SK-N-MC (cell line): ENCODE results near the gene FAAP20.

Experiments
- EZH2 ChIP-seq: fragments of 200-600 bp; sonication (generic); IDR thresholded peaks from one replicate; pipeline ENCODE4 v1.6.1; 2017; ENCODE audit warnings: antibody characterized with exemption
- POLR2AphosphoS5 ChIP-seq: IDR thresholded peaks from 2 replicates; pipeline ENCODE4 v1.6.1; 2012; ENCODE audit warnings: mild to moderate bottlenecking, low read depth, low read length, borderline replicate concordance

DNA sequence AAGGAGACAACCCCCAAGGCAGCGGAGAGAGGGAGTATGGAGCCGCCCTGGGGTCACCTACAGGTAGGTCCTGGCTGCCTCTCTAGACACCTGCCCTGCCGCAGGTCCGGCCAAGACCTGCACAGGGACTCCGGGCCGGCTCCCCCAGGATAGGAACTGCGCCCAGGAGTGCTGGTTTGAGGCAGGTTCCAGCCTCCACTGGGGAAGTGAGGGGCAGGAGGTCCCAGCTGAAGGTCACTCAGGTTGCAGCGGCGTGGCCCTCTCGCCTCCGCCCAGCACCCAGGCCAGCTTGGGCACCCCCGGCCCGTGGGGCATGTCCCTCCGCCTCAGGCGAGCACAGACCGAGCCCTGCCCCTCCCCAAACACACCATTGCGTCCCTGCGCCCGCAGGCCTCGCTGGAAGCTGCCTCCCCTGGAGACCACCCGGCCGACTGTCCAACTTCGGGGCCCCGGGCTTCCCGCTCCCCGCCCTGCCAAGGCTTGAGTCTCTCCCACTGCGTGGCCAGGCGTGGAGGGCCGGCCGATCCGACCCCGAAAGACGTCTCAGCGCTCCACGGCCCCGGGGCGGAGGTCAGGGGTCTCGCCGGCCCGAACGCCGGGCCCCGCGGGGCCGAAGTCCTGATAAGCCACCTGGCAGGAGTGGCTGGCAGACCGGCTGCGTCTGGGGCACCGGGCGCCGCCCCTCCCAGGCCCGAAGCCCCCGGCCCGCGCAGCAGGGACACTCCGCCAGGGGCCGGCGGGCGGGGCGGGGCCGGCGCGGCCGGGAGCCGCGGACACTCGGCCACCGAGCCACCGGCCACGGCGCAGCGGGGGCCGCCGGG, 32.2 kb upstream of the FAAP20 start:
- TF ChIP-seq POLR2AphosphoS5 (no peak), EZH2 (no peak)
